ENCODE results near the gene GSC2. TPM values are rescaled to one million over a fixed set of nuclear protein-coding genes. Genes with fewer than 3 reads are reported as not detected.

GSC2 gene
- total and polyA plus RNA-seq, 9 of the 15 experiments (the other 6 are each of a cell fraction or from before 2014, with no cell fraction given), result not detected

- TF ChIP-seq RBBP5 (IDR thresholded peaks at IDR 0.05; ENCODE audit: borderline replicate concordance, insufficient read depth, low read length, poor library complexity, severe bottlenecking), result peak; percentile 22
- no peak for TF ChIP-seq ZNF436 (CRISPR knock-in tag; IDR thresholded peaks at IDR 0.05)
- TF ChIP-seq HBP1 (CRISPR knock-in tag; IDR thresholded peaks at IDR 0.05), result no peak
- TF ChIP-seq ZBTB49 (CRISPR knock-in tag; IDR thresholded peaks at IDR 0.05; ENCODE audit: borderline replicate concordance), result no peak
- TF ChIP-seq SAFB2 (IDR thresholded peaks at IDR 0.05; ENCODE audit: borderline replicate concordance, low read depth, low read length, severe bottlenecking), result no peak
- TF ChIP-seq DMBX1 (CRISPR knock-in tag; IDR thresholded peaks at IDR 0.05; ENCODE audit: borderline replicate concordance), result no peak
- peak; percentile 64 for TF ChIP-seq SNRNP70 (optimal IDR thresholded peaks at IDR 0.05; ENCODE audit: low read depth, low read length)
- TF ChIP-seq, protein P1, sequence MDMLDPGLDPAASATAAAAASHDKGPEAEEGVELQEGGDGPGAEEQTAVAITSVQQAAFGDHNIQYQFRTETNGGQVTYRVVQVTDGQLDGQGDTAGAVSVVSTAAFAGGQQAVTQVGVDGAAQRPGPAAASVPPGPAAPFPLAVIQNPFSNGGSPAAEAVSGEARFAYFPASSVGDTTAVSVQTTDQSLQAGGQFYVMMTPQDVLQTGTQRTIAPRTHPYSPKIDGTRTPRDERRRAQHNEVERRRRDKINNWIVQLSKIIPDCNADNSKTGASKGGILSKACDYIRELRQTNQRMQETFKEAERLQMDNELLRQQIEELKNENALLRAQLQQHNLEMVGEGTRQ (CRISPR knock-in tag; IDR thresholded peaks at IDR 0.05), result 0 out of 2 replicates have a peak, but pooled peaks have one; percentile 14
- no peak for TF ChIP-seq SIX5 (IDR thresholded peaks at IDR 0.05; ENCODE audit: borderline replicate concordance in 1 of 2, insufficient read depth in 1 of 2, low read depth in 1 of 2, low read length in 2 of 2)
These were observed 21.0 kb downstream of the GSC2 start (continued) for GRCh38 chr22:19128946-19129727.

Data from K562 (cell line).